Left forelimb (tissue), 1 donor: ENCODE results near the gene UIMC1.

Experiments
- DNase-seq: peaks from one replicate; pipeline ENCODE4 v3.0.0-alpha.2; 2018; ENCODE audit warnings: low spot score

UIMC1 gene

DNA sequence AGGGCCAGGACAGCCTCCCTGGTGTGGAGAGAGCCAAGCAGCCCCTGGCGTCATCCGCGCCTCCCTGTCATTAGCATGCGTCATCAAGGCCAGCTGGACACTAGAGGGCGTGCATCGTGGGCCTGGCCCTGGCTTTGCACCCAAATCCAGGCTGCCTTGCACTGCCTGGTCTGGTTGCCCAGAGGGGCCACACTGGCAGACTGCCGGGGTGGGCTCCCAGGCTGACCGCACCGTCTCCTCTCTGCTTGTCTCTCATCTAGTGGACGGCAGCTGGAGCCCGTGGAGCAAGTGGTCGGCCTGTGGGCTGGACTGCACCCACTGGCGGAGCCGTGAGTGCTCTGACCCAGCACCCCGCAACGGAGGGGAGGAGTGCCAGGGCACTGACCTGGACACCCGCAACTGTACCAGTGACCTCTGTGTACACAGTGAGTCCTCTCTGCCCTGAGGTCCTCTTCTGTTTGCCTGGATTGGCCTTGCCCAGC is 136.4 kb downstream of the UIMC1 start:
- no peak for DNase-seq

DNA sequence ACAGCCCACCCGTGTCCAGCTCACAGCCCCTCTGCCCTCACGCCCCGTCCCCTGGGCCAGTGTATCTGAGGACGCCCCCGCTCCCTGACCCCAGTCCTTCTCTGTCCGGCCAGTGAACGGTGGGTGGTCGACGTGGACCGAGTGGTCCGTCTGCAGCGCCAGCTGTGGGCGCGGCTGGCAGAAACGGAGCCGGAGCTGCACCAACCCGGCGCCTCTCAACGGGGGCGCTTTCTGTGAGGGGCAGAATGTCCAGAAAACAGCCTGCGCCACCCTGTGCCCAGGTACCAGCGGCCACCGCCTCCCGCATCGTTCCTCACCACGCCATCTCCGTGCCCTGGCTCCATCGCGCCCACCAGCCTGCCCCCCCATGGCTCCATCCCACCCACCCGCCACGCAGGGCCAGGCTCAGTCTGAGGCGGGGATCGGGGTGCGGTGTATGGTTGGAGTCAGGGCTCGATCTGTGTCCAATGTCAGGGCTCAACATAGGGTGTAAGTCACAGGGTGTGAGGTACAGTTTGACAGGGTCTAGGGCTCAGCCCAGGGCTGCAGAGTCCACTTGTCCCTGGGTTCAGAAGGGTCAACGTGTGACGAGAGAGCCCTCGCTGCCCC is 137.0 kb downstream of the UIMC1 start:
- DNase-seq, result no peak

DNA sequence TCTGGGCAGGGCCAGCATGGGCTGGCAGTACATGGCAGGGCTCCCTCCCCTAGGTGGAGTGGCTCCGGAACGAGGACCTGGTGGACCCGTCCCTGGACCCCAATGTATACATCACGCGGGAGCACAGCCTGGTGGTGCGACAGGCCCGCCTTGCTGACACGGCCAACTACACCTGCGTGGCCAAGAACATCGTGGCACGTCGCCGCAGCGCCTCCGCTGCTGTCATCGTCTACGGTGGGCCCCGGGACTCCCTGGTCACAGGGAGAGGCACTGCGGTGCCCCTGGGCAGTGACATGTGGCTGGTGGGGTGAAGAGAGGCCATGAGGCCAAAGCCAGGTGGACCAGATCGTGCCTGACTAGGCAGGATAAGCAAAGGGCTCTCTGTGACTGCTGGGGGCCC is 137.8 kb downstream of the UIMC1 start:
- DNase-seq, result no peak

DNA sequence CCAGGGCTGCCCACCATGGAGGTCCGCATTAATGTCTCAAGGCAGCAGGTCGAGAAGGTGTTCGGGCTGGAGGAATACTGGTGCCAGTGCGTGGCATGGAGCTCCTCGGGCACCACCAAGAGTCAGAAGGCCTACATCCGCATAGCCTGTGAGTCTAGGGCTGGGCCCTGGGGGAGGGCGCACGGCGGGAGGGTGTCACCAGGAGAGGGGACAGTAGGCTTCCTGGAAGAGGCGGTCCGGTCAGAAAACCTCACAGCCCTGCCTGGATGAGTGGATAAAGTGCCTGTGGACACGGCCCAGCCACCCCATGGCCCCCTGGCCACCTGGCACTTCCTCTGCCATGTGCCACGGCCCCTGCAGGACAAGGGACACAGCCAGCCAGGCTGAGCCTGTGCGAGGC is 138.5 kb downstream of the UIMC1 start:
- no peak for DNase-seq

DNA sequence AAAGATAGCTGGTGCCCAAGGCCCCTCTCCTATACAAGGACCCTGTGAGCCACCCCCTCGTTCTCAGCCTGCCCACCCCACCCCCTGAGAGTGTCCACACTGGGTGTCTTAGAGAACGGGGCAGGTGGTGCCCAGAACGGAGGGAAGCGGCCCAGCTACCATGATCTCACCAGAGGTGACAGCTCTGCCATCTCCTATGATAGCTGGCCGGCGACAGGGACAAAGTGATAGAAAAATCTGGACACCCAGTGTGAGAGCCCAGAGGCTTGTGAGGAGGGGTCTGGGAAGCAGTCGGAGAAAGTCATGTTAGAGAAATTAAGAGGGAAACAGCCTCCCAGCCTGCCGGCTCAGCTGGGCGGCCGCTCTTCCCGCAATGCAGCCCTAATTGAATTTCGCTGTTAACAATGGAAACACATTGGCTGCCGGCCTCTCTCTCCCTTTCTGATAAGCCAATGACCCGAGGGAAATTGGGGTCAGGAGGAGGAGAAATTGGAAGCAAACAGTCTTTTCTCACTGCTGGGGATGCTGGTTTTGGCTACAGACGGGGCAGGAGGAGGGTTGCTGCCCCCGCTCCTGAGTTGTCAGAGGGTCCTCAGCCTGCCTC is 139.8 kb downstream of the UIMC1 start:
- no peak for DNase-seq

DNA sequence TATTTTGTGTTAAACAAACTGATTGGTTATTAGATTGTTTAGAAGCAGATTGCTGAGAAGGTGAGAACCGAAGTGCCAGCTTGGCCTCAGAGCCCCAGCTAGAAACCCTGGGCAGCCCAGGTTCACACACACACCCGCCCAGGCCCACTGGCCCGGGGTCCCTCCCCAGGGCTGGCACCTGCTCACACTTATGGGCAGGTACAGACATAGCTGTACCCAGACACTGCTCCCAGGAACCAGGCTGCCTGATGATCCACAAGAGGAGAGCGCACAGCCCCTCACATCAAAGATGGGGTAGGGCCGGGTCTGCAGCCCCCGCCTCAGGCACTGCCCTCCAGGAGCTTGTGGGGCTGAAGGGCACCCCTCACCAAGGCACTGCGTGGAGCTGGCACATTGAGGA is 140.6 kb downstream of the UIMC1 start:
- DNase-seq, result no peak

DNA sequence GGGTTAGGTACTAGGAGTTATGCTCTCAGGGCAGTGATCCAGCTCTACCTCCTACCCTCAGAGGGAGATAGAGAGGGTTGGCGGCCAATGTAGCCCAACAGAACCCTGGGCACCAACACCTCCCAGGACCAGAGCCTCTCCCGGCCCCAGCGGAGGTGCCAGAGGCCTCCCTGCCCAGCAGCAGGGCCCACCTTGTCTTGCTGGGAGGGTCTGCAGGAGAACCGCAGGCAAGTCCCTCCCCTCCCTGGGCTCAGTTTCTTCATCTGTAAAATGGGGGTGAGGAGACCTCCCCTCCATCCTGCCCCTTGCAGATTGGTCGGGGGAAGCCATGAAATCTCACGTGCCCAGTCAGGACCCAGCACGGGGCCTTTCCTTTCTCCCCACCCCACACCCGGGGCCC is 141.8 kb downstream of the UIMC1 start:
- DNase-seq, result no peak

DNA sequence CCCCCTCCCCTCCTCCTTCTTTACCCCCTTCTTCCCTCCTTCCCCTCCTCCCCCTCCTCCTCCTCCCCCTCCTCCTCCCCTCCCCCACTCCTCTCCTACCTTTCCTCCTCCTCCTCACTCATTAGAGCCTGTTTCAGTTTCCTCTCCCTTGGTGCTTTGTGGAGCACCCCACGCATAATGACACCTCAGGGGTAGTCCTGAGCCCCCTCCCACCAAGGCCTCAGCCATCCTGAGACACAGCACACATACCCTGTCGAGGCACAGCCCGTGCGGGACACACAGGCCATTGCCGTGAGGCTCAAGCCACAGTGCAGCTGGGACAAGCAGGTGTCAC is 142.8 kb downstream of the UIMC1 start:
- no peak for DNase-seq

DNA sequence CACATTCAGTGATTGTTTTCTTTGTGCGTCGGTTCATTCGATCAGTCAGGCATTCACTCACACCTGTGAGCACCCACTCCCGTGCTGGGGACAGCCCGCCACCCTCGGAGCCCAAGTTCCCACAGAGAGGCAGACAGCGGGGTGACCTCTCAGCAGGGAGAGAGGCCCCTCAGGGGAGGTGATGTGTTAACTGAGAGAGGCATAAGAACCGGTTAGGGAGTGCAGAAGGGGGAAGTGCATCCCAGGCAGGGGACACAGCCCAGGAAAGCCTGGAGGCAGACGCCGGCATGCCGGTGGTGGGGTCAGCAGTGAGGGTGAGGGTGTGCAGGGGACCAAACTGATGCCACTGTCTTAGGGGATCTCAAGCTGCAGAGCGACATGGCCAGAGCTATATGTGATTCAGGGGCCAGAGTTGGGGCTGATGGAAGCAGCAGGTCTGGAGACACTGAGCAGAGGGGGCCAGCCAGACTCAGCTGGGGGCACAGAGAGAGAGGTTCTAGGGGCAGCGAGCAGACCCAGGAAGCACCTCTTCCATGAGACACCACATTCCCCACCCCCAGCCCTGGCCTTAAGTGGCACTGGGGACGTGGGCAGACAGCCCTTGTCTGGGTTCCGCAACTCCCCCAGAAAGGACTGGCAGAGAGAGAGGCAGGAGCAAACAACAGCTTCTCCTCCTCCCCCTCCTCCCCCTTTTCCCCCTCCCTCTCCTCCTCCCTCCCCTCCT is 143.4 kb downstream of the UIMC1 start:
- no peak for DNase-seq

DNA sequence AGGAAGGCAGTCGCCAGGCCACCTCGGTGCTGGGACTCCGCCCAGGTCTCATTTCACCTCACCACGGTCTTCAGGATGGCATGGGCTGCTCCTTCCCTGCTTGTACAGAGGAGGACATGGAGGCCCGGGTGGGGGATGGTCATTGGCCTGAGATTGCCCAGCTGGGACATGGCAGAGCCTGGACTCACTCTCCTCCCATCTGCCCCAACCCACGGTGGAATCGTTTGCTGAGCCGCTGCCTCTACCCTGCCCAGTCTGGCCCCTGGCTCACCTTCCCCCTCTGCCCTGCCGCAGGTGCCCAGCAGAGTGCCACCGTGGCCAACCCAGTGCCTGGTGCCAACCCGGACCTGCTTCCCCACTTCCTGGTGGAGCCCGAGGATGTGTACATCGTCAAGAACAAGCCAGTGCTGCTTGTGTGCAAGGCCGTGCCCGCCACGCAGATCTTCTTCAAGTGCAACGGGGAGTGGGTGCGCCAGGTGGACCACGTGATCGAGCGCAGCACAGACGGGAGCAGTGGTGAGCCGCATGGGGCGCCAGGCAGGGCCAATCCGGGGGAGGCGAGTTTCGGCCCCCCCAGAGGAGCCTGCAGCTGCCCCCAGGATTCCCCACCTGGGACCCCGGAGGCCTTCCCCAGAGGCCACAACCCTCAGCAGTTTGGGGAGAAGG is 144.1 kb downstream of the UIMC1 start:
- DNase-seq, result no peak

DNA sequence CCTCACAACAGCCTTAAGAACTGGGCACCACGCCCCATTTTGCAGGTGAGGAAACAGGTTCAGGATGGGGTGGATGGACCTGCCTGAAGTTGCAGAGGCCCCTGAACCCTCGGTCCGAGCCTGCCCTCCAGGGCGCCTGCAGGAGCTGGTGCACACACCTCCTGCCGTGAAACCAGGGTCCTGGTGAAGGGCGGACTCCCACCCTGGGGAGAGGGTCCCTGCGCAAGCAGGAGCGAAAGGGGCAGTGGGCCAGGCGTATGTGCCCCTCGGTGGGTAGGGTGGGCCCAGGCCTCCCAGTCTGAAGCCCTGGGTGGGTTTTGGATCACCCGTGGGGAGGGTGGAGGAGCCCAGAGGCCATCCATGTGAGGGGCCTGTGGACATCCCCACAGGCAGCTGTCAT is 145.3 kb downstream of the UIMC1 start:
- DNase-seq, result no peak

DNA sequence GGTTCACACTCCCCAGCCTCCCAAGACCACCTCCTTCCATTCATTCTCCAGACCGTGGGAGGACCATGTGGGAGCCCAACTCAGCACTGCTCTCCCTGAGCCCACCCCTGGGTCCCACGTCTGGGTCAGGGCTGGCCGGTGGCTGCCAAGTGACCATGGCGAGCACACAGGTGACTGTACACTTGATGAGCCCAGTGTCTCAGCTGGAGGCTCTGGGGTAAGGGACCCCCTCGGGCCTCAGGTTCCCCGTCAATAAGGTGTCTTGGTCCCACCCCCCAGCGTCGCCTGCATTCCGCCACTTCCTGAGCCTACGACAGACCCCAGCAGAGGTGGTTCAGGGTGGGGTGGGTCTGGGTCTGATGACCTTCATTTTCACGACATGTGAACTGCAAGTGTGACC is 146.2 kb downstream of the UIMC1 start:
- DNase-seq, result no peak

DNA sequence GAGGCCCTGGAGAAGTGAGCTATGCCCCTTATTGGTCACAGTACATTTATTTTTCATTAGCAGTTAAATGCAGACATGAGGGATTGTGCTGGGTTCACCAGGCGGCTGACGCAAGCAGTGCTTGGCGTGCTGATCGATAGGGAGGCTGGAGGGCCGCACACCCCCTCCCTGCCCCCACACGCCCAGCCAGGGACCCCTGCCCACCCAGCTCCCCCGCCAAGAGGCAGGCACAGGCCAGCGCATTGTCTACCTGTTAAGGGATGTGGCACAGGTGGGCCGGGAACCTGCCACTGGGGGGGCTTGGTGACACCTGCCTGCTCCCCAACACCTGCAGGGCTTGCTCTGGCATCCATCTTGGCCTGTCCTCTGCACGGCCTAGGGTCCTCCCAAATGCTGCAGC is 146.7 kb downstream of the UIMC1 start:
- DNase-seq, result no peak

DNA sequence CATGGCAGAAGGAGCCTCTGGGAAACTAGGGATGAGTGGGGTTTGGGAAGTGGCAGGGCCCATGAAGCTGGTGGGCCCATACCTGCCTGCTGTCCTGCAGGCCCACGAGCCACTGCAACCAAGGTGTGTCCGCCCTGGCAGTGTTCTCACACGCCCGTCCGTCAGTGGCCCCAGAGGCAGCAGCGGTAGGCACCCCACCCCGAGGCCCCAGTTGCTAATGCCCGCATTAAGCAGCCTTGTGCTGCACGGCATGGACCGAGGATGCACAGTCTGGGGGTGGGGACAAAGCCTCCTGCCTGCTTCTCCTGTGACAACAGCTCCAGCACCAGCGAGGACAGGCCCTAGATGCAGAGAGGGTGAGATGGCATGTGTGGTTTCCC is 148.7 kb downstream of the UIMC1 start:
- DNase-seq, result no peak

DNA sequence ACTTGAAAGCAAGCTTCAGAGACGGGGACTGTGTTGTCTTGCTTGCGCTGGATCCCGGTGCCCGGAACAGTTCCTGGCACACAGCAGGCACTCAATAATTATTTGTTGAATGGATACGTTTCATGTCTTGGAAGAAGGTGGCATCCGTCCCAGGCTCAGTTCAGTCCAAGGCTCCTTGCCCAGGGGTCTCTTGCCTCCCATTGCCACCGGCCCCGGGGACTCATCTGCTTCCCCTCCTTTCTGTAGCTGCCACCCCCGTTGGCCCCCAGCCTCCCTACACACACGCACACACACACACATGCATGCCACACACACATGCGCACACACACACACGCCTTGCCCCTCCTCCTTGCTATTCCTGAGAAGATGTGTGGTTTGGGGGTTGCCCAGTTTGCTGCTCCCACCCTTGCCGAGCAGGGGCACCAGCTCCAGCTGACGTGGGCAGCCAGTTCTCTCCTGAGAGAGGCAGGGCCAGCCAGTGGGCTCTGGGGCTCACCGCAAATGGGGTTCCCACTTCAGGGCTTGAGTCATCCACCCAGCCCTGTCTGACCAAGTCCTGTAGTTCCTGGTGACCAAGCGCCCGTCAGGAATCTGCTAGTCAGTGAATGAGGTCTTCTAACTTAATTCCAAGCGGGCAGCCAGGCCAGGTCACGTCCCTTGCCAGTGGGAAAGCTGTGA is 149.2 kb downstream of the UIMC1 start:
- no peak for DNase-seq

DNA sequence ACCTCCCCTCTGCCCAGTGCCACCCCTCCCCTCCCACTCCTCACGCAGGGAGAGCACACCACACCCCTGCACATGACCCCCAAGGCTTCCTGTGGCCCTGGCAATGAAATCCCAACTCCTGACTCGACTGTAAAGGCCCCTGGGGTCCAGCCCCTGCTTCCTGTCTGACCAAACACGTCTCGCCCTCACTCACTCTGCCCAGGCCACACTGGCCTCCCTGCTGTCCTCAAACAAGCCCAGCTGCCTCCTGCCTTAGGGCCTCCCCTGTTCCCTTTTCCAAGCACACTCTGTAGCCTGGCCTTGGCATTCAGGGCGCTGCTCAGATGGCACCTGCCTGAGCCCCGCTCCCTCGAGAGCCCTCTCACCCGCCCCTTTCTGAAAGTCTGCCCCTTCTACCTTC is 149.8 kb downstream of the UIMC1 start:
- no peak for DNase-seq

DNA sequence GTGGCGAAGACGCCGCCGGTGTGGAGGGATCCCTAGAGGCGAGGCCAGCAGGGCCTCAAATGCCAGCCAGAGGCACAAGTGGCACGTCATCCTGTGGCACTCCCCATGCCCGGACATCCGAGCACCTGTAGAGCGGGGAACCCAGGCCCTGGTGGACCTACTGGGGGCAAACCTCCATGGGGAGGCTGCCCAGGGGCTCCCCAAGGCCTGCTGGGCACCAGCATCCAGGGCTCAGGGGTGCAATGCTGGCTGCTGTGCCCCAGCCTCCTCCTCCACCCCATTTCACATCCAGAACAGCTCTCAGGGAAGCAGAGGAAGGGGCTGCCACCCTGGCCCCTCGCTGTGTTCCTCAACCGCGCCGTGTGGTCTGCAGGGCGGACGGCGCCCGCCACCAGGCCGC is 151.0 kb downstream of the UIMC1 start:
- DNase-seq, result no peak
